Measurements from ENCODE around the gene PTGES3L. TPM values are rescaled to one million over a fixed set of nuclear protein-coding genes. Genes with fewer than 3 reads are reported as not detected.
"Not testable (repeated sequence)": the region's sequence is repeated elsewhere in the genome, so short reads cannot be mapped to it uniquely, and the experiment has no call there.

The PTGES3L gene
- total RNA-seq, 1 donor from 2014 or later, result 1.4 TPM

DNA sequence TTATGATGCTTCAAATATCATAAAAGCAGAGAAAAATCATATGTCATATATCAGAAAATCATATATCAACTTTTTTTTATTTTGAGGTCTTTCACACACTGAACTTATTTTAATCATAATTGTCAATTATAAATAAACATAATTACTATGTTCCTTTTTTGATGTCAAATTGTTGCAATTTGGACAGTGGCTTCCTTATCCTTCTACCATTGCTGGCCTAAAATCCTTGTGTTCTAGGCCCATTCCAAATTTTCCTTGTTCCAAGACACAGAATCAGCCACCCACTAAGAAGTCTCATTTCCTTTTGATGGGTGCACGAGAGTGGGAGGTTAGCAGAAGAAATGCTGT, 50.4 kb downstream of the PTGES3L start:
- Mint-ChIP-seq H3K4me3 (no peak overlapping the region), H3K27me3 (peaks cover 5% of the 10 kb centered on the region), H3K27ac (no peak overlapping the region), H3K9me3 (no peaks in the 10 kb centered on the region), H3K36me3 (ENCODE audit: low read depth) (no peaks in the 10 kb centered on the region), H3K4me1 (peaks cover 10% of the 10 kb centered on the region)
- intact Hi-C loops (cut with micrococcal nuclease), result loop anchor here (5.0 kb wide), 2 partner anchors 87 to 107 kb away; partner anchors contain the start of genes AOC2 and BECN1
- no peak for DNase-seq

DNA sequence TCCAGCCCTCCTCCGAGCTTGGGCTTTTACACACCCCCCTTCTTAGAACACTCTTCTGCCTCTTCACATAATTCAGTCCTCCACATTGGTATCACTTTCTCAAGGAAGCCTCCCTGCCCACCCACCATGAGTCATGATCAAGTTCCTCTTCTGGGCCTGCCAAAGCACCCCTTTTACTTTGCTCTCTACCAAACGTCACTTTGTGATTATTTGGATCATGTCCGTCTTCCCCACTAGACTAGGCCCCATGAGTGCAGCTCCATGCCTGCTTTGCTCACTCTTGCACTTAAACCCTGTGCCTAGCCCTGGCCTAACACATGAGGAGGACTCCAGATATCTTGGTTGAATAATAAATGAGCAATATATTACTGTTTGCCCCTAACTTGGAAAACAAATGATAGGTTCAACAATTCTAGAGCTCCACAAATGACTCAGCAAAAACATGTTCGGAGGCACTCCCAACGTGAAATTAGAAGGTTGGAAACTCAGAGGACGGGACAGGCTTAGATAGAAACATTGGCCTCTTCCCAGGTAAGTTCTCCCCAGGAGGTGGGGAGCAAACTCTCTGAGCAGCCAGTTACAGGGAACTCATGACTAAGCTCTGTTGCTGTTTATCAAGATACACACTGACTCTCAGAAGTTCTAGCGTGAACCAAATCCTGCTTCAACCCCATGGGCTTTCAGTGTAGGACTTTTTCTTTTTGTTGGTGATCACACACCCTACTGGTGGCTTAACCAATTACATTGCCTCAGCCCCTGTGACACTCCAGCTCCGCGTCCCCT, 51.0 kb downstream of the PTGES3L start:
- Mint-ChIP-seq H3K36me3 (ENCODE audit: low read depth) (no peaks in the 10 kb centered on the region), H3K27me3 (peaks cover 2% of the 10 kb centered on the region), H3K9me3 (no peaks in the 10 kb centered on the region), H3K4me1 (peaks cover 10% of the 10 kb centered on the region), H3K4me3 (no peak overlapping the region), H3K27ac (peak overlapping the region; percentile 25)
- intact Hi-C loops (cut with micrococcal nuclease), result loop anchor here (5.0 kb wide), 2 partner anchors 87 to 107 kb away; partner anchors contain the start of genes AOC2 and BECN1
- peak; percentile 70 for DNase-seq

DNA sequence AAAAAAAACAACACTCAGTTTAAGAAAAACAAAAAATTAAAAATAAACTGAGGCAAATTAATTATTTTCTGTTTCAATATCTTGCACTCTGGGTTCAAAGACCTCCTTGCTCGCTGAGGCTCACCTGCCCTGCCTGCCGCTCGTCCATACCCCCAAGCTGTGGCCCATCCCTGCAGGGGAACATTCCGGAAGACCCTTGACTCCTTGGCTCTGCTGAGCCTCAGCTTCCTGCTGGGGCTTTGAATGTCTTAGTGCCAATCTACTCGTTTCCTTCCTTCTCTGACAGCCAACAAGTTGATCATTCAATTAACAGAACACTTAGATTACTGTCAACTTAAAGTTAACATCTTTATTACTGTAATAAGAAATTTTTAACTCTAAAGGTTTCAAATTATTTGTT, 55.0 kb downstream of the PTGES3L start:
- H3K36me3 Mint-ChIP-seq (ENCODE audit: low read depth), result no peaks in the 10 kb centered on the region
- intact Hi-C loops (cut with micrococcal nuclease), result loop anchor here (5.0 kb wide), 2 partner anchors 83 to 103 kb away; partner anchors contain the start of genes AOC2 and BECN1
- H3K4me3 Mint-ChIP-seq, result no peak overlapping the region
- peaks cover 7% of the 10 kb centered on the region for H3K4me1 Mint-ChIP-seq
- DNase-seq, result no peak
- peaks cover 23% of the 10 kb centered on the region for H3K27me3 Mint-ChIP-seq
- H3K9me3 Mint-ChIP-seq, result no peaks in the 10 kb centered on the region
- no peak overlapping the region for H3K27ac Mint-ChIP-seq

DNA sequence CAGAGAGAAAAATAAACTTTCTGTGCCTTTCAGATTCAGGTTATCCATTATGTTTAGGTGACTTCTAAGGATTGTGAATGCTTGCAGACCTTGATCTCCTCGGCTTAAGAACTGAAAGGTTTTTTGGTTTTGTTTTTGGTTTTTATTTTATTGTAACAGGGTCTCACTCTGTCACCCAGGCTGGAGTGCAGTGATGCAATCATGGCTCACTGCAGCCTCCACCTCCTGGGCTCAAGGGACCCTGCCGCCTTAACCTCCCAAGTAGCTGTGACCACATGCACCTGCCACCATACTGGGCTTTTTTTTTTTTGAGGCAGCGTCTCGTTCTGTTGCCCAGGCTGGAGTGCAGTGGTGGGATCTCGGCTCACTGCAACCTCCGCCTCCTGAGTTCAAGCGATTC, 56.4 kb downstream of the PTGES3L start:
- H3K9me3 Mint-ChIP-seq; intact Hi-C loops (cut with micrococcal nuclease); H3K27ac Mint-ChIP-seq; H3K36me3 Mint-ChIP-seq (ENCODE audit: low read depth); DNase-seq; H3K4me1 Mint-ChIP-seq; H3K4me3 Mint-ChIP-seq: not testable (repeated sequence)
- H3K27me3 Mint-ChIP-seq, result peaks cover 25% of the 10 kb centered on the region

DNA sequence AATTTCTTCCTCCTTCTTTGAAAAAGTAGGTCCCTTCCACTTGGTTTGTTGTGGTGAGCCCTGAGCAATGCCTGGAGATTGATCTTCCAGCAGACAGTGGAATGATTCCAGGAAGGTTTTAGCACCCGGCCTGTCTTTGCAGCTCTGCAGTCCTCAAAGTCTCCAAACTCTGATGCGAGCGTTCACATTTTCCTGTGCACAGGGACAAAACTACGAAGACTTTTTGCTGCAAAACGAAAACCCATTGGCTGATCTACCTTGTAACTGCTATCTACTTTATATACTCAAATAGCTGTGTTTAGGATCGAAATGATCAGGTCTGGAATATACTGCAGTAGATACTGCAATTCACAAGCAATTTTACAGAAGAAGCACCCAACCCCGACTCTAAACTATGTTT, 57.6 kb downstream of the PTGES3L start:
- Mint-ChIP-seq H3K4me1 (no peaks in the 10 kb centered on the region), H3K36me3 (ENCODE audit: low read depth) (no peaks in the 10 kb centered on the region), H3K4me3 (no peak overlapping the region), H3K27me3 (peaks cover 25% of the 10 kb centered on the region), H3K9me3 (no peaks in the 10 kb centered on the region), H3K27ac (no peak overlapping the region)
- intact Hi-C loops (cut with micrococcal nuclease), result no loop called here
- no peak for DNase-seq

DNA sequence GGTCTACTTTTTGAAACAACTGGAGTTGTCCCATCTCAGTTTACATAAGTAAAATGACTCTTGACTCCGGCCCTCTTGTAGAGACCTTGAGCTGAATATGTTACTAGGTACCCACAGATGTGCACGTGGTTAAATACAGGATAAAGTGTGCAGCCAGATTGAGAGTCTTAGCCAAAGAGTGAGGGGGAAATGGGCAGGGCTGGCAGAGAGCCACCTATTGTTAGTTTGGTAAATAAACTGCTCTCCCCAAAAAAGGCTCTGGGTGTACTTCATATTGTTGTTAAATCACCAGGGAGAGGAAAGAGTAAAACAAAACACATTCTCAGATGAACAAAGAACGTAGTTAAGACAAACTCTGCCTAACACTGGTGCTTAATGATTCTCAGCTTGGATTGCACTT, 59.0 kb downstream of the PTGES3L start:
- Mint-ChIP-seq H3K9me3 (no peaks in the 10 kb centered on the region), H3K4me3 (no peak overlapping the region), H3K27ac (no peak overlapping the region), H3K36me3 (ENCODE audit: low read depth) (no peaks in the 10 kb centered on the region), H3K4me1 (no peaks in the 10 kb centered on the region), H3K27me3 (peaks cover 25% of the 10 kb centered on the region)
- no peak for DNase-seq
- intact Hi-C loops (cut with micrococcal nuclease), result no loop called here

DNA sequence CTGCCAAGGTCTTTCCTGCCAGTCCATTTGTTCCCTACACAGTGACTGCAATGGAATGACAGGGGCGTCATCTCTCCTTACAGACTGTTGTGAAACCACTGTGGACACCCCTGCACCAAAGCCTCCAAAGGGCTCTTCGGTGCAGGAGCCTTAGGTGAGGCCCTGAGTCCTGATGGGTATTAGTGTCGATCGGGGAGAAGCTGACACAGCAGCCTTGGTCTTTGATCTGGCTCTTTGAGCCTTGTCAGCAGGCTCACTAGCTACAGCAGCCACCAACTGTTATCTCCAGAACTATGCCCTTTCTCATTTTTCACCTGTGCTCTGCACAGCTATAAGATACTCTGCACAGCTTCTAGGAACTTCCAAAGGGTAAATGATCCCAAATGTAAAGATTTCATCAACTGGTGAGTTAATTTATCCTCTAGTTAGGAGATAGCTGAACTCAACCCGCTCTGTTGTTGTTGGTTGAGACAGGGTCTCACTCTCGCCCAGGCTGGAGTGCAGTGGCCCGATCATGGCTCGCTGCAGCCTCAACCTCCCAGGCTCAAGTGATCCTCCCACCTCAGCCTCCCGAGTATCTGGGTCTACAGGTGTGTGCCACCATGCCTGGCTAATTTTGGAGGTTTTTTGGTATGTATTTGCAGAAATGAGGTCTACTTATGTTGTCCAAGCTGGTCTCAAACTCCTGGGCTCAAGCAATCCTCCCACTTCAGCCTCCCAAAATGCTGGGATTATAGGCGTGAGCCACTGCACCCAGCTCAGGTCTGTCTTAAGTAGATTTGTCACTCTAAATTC, 59.6 kb downstream of the PTGES3L start:
- H3K27ac Mint-ChIP-seq, result no peak overlapping the region
- H3K4me1 Mint-ChIP-seq, result no peaks in the 10 kb centered on the region
- DNase-seq, result no peak
- H3K9me3 Mint-ChIP-seq, result no peaks in the 10 kb centered on the region
- H3K4me3 Mint-ChIP-seq, result no peak overlapping the region
- peaks cover 23% of the 10 kb centered on the region for H3K27me3 Mint-ChIP-seq
- no peaks in the 10 kb centered on the region for H3K36me3 Mint-ChIP-seq (ENCODE audit: low read depth)
- intact Hi-C loops (cut with micrococcal nuclease), result no loop called here

DNA sequence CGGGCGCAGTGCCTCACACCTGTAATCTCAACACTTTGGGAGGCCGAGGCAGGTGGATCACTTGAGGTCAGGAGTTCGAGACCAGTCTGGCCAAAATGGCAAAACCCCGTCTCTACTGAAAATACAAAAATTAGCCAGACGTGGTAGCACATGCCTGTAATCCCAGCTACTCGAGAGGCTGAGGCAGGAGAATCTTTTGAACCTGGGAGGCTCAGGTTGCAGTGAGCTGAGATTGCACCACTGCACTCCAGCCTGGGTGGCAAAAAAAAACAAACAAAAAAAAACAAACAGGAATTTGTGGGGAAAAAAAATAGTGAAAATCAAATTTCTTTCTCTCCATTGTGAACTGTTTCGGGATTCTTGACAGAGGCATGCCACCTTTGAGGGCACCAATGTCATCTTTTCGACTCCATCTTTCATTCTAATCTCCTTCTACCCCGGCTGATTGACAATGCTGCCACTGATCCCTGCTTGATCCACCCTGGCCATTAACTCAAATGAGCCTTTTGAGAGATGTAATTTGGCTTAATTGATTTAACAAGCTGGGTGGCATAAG, 60.3 kb downstream of the PTGES3L start:
- H3K4me3 Mint-ChIP-seq; H3K36me3 Mint-ChIP-seq (ENCODE audit: low read depth); DNase-seq; intact Hi-C loops (cut with micrococcal nuclease); H3K9me3 Mint-ChIP-seq; H3K27ac Mint-ChIP-seq; H3K4me1 Mint-ChIP-seq: not testable (repeated sequence)
- H3K27me3 Mint-ChIP-seq, result peaks cover 23% of the 10 kb centered on the region

DNA sequence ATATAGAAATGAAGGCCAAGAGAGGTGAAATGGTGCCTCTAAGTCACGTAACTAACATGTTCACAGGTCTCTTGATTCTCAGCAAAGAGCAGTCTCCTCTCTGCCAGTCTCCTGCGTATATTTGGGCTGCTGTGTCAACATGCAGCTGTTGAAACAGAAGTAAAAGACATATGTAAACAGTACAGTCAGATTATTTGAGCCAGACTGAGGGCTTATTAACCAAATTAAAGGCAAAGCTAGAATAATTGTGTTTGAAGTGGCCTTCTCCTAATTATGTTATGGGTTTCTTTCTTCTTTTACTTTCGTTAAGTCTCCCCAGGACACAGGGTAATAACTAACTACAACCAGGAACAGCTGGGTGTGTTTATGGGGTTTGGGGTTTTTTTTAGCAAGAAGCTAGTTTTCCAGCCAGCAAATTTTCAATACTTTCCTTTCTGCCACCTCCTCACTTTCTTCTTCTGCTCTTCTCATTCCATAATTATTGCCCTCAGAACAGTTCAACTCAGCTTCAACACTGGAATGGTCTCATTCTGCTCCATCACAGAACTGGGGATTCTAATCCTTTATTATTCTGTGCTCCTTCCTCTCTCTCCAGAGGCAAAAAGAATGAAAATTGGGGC, 60.9 kb downstream of the PTGES3L start:
- no peak for DNase-seq
- Mint-ChIP-seq H3K36me3 (ENCODE audit: low read depth) (no peaks in the 10 kb centered on the region), H3K9me3 (no peaks in the 10 kb centered on the region), H3K4me1 (no peaks in the 10 kb centered on the region), H3K27ac (no peak overlapping the region), H3K27me3 (peaks cover 23% of the 10 kb centered on the region), H3K4me3 (no peak overlapping the region)
- intact Hi-C loops (cut with micrococcal nuclease), result no loop called here

Other genes starting within 250 kb of the PTGES3L start
- 39.5 and 39.6 TPM in 2 replicates for gene EZH1, start 235.0 kb downstream of the PTGES3L start, total RNA-seq
- not detected in 2 replicates for gene RAMP2, start 218.9 kb downstream of the PTGES3L start, total RNA-seq
- gene VPS25, start 206.6 kb downstream of the PTGES3L start, total RNA-seq, result 89.5 and 93.7 TPM in 2 replicates
- 0.12 TPM in 2 replicates for gene WNK4, start 199.5 kb downstream of the PTGES3L start, total RNA-seq
- 50.4 and 50.7 TPM in 2 replicates for gene COA3, start 181.4 kb downstream of the PTGES3L start, total RNA-seq
- gene CNTD1, start 181.2 kb downstream of the PTGES3L start, total RNA-seq, result not detected in 2 replicates
- 94.1 and 106 TPM in 2 replicates for gene BECN1, start 155.8 kb downstream of the PTGES3L start, total RNA-seq
- 232 and 250 TPM in 2 replicates for gene PSME3, start 146.7 kb downstream of the PTGES3L start, total RNA-seq
- 3.3 and 4.2 TPM in 2 replicates for gene AOC2, start 135.5 kb downstream of the PTGES3L start, total RNA-seq
- 1.8 and 2.2 TPM in 2 replicates for gene AOC3, start 128.9 kb downstream of the PTGES3L start, total RNA-seq
- not detected in 2 replicates for gene G6PC1, start 79.3 kb downstream of the PTGES3L start, total RNA-seq
- 78.2 and 78.4 TPM in 2 replicates for gene AARSD1, start 15.6 kb downstream of the PTGES3L start, total RNA-seq
- gene RUNDC1, start 485 bp upstream of the PTGES3L start, total RNA-seq, result 20.2 and 20.5 TPM in 2 replicates
- gene RPL27, start 18.3 kb upstream of the PTGES3L start, total RNA-seq, result 1,178 and 1,206 TPM in 2 replicates
- gene IFI35, start 26.7 kb upstream of the PTGES3L start, total RNA-seq, result 51.9 and 55.2 TPM in 2 replicates
- 17.9 and 18.8 TPM in 2 replicates for gene VAT1, start 42.3 kb upstream of the PTGES3L start, total RNA-seq
- 0.07 TPM in 2 replicates for gene RND2, start 45.2 kb upstream of the PTGES3L start, total RNA-seq
- 88.1 and 93.3 TPM in 2 replicates for gene BRCA1, start 145.3 kb upstream of the PTGES3L start, total RNA-seq
- gene NBR1, start 191.1 kb upstream of the PTGES3L start, total RNA-seq, result 51.2 and 53.5 TPM in 2 replicates
- gene TMEM106A, start 231.8 kb upstream of the PTGES3L start, total RNA-seq, result 17.9 and 19.1 TPM in 2 replicates
- 0.65 and 0.92 TPM in 2 replicates for gene CCDC200, start 248.5 kb upstream of the PTGES3L start, total RNA-seq

All from activated CD4-positive, alpha-beta T cell treated with anti-CD3 and anti-CD28 coated beads, Interleukin-2, amount 10 ng/mL, durations not matched to agents 24 days and 14 days (primary cell).